Fibroblast of lung (primary cell): ENCODE data around the gene DKK3. TPM values are rescaled to one million over a fixed set of nuclear protein-coding genes. Genes with fewer than 3 reads are reported as not detected.
A peak's percentile ranks its signal among the peaks of the same experiment; 100 is the strongest.

Source experiments
- DNase-seq, 2 donors: peaks; one replicate each; pipeline versions ENCODE4 v3.0.0 to v3.0.0-alpha.2; 2010; ENCODE audit warnings: low read depth in 2 of 2
- H2AFZ ChIP-seq: 2 replicates; pipeline ENCODE4 v1.5.1; 2012; ENCODE audit warnings: low read length, control low read depth, inconsistent platforms
- H3K27ac ChIP-seq: 2 replicates; pipeline ENCODE4 v1.5.1; 2011; ENCODE audit warnings: low read length, control low read depth; ENCODE audit not compliant: insufficient read depth
- H3K27me3 ChIP-seq: 2 replicates; pipeline ENCODE4 v1.5.1; 2011; ENCODE audit warnings: mild to moderate bottlenecking, low read length; ENCODE audit not compliant: control insufficient read depth, insufficient read depth
- H3K36me3 ChIP-seq: 2 replicates; pipeline ENCODE4 v1.5.1; 2011; ENCODE audit warnings: low read length; ENCODE audit not compliant: control insufficient read depth, insufficient read depth
- H3K4me1 ChIP-seq: 2 replicates; pipeline ENCODE4 v1.5.1; 2011; ENCODE audit warnings: low read length; ENCODE audit not compliant: control insufficient read depth, insufficient read depth; ENCODE audit errors: extremely low read depth
- H3K4me2 ChIP-seq: 2 replicates; pipeline ENCODE4 v1.5.1; 2011; ENCODE audit warnings: low read length, control low read depth; ENCODE audit not compliant: insufficient read depth; ENCODE audit errors: extremely low read depth
- H3K4me3 ChIP-seq, 4 experiments: fragments of 200-600 bp in 1 of 4; sonication (generic) in 1 of 4; replicated peaks in 1 of 4; 2 replicates each; pipeline ENCODE4 v1.5.1; 2011 to 2016; ENCODE audit warnings: low read length in 4 of 4, low read depth in 3 of 4, mild to moderate bottlenecking in 3 of 4, control low read depth in 2 of 4, inconsistent platforms in 1 of 4, mixed read lengths in 1 of 4; ENCODE audit not compliant: insufficient read depth in 1 of 4; ENCODE audit errors: control extremely low read depth in 1 of 4
- H3K79me2 ChIP-seq: 2 replicates; pipeline ENCODE4 v1.5.1; 2012; ENCODE audit warnings: mild to moderate bottlenecking, low read length, inconsistent platforms; ENCODE audit not compliant: control insufficient read depth, insufficient read depth
- H3K9ac ChIP-seq: 2 replicates; pipeline ENCODE4 v1.5.1; 2011; ENCODE audit warnings: mild to moderate bottlenecking, low read length, control low read depth; ENCODE audit not compliant: insufficient read depth
- H3K9me3 ChIP-seq: 2 replicates; pipeline ENCODE4 v1.5.1; 2012; ENCODE audit warnings: low read depth, low read length; ENCODE audit not compliant: control insufficient read depth, insufficient read depth
- H4K20me1 ChIP-seq: 2 replicates; pipeline ENCODE4 v1.5.1; 2011; ENCODE audit warnings: low read length; ENCODE audit not compliant: control insufficient read depth, insufficient read depth; ENCODE audit errors: extremely low read depth
- EZH2 ChIP-seq: IDR thresholded peaks from 2 replicates; pipeline ENCODE4 v1.5.1; 2012; ENCODE audit warnings: low read length, control low read depth, mild to moderate bottlenecking; ENCODE audit errors: missing control alignments
- polyA plus RNA-seq, 2 donors: library from polyadenylated mRNA; depleted of rRNA in 1 of 2; stranded (reverse) in 1 of 2; unstranded in 1 of 2; fragments of >200 nt; gene quantifications; 2 replicates each; pipeline ENCODE4 v1.2.1, GENCODE V29; 2011 to 2012; ENCODE audit warnings: missing spikeins in 1 of 2
- total RNA-seq: library from RNA; depleted of rRNA; stranded (reverse); fragments of >200 nt; gene quantifications from 2 replicates; pipeline ENCODE4 v1.2.1, GENCODE V29; 2014
- TF ChIP-seq, protein P1 (sequence below), 2 donors: IDR thresholded peaks in 1 of 2; conservative IDR thresholded peaks in 1 of 2; 1 replicate in 1 of 2; 2 replicates in 1 of 2; pipeline ENCODE4 v1.5.1; 2011 to 2012; ENCODE audit warnings: low read length in 2 of 2, control low read depth in 1 of 2, inconsistent platforms in 1 of 2, low read depth in 1 of 2, mild to moderate bottlenecking in 1 of 2

DKK3 gene
- total and polyA plus RNA-seq, 2 donors (not counting 1 experiment from before 2014, with no cell fraction given), result 1,064 to 1,566 TPM

DNA sequence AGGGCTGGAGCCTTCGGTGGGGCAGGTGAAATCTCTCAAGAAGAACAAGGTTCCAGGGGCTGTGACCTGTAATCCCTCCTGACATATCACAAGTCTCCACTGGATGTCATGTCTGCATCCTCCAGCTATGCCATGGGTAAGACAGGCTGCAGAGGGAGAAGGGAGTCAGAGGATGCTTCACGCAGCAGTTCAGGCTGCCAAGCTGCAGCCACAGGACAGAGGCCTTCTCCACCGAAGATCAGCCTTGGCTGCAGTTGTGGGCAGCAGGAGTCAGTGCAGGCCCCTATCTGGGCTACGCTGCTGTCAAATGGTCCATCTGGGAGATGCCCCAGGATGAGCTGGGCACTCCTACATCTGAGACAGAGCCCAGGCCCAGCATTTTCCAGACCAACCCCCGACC is 25.0 kb downstream of the DKK3 start:
- Histone ChIP-seq H3K36me3 (peaks cover 2% of the 10 kb centered on the region), H3K4me1 (peaks cover 78% of the 10 kb centered on the region), H3K27me3 (no peaks in the 10 kb centered on the region), H3K79me2 (peaks cover 16% of the 10 kb centered on the region), H3K9me3 (no peaks in the 10 kb centered on the region), H3K4me2 (no peak overlapping the region), H2AFZ (no peak overlapping the region), H3K4me3 (no peak overlapping the region), H4K20me1 (no peaks in the 10 kb centered on the region), H3K27ac (peak overlapping the region; percentile 59), H3K9ac (no peak overlapping the region)
- TF ChIP-seq, protein P1, sequence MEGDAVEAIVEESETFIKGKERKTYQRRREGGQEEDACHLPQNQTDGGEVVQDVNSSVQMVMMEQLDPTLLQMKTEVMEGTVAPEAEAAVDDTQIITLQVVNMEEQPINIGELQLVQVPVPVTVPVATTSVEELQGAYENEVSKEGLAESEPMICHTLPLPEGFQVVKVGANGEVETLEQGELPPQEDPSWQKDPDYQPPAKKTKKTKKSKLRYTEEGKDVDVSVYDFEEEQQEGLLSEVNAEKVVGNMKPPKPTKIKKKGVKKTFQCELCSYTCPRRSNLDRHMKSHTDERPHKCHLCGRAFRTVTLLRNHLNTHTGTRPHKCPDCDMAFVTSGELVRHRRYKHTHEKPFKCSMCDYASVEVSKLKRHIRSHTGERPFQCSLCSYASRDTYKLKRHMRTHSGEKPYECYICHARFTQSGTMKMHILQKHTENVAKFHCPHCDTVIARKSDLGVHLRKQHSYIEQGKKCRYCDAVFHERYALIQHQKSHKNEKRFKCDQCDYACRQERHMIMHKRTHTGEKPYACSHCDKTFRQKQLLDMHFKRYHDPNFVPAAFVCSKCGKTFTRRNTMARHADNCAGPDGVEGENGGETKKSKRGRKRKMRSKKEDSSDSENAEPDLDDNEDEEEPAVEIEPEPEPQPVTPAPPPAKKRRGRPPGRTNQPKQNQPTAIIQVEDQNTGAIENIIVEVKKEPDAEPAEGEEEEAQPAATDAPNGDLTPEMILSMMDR (conservative IDR thresholded peaks at IDR 0.05 in 1 of 2, IDR thresholded peaks at IDR 0.05 in 1 of 2; ENCODE audit: low read depth in 1 of 2, low read length in 2 of 2), result no peak
- TF ChIP-seq EZH2, result no peak
- no peak for DNase-seq

GRCh38 chr11:11982975-11983374 is 25.5 kb downstream of the DKK3 start:
- Histone ChIP-seq H3K4me1 (peaks cover 79% of the 10 kb centered on the region), H4K20me1 (no peaks in the 10 kb centered on the region), H3K9me3 (no peaks in the 10 kb centered on the region), H3K9ac (no peak overlapping the region), H3K27me3 (no peaks in the 10 kb centered on the region), H3K4me2 (peak overlapping the region; percentile 29), H2AFZ (no peak overlapping the region), H3K36me3 (peaks cover 4% of the 10 kb centered on the region), H3K79me2 (peaks cover 18% of the 10 kb centered on the region), H3K4me3 (no peak overlapping the region), H3K27ac (peak overlapping the region; percentile 59)
- peak; percentile 61 to 72 for DNase-seq
- no peak for TF ChIP-seq EZH2
- TF ChIP-seq, protein P1 (conservative IDR thresholded peaks at IDR 0.05 in 1 of 2, IDR thresholded peaks at IDR 0.05 in 1 of 2; ENCODE audit: low read depth in 1 of 2, low read length in 2 of 2), result no peak

- H3K9ac ChIP-seq, result no peak overlapping the region
- no peaks in the 10 kb centered on the region for H3K27me3 ChIP-seq
- H3K79me2 ChIP-seq, result peaks cover 18% of the 10 kb centered on the region
- no peak for DNase-seq
- peaks cover 4% of the 10 kb centered on the region for H3K36me3 ChIP-seq
- H3K27ac ChIP-seq, result peak overlapping the region; percentile 59
- H3K9me3 ChIP-seq, result no peaks in the 10 kb centered on the region
- no peak overlapping the region for H2AFZ ChIP-seq
- peaks cover 80% of the 10 kb centered on the region for H3K4me1 ChIP-seq
- no peak overlapping the region for H3K4me2 ChIP-seq
- no peaks in the 10 kb centered on the region for H4K20me1 ChIP-seq
- H3K4me3 ChIP-seq, result no peak overlapping the region
- TF ChIP-seq, protein P1 (conservative IDR thresholded peaks at IDR 0.05 in 1 of 2, IDR thresholded peaks at IDR 0.05 in 1 of 2; ENCODE audit: low read depth in 1 of 2, low read length in 2 of 2), result no peak
- TF ChIP-seq EZH2, result no peak
These were observed 26.0 kb downstream of the DKK3 start for GRCh38 chr11:11982461-11982860.
